H1 (cell line): ENCODE data around the gene EHBP1. TPM values are rescaled to one million over a fixed set of nuclear protein-coding genes. Genes with fewer than 3 reads are reported as not detected.

ENCODE experiments used
- EZH2 ChIP-seq: fragments of 200-600 bp; sonication (generic); IDR thresholded peaks from 2 replicates; pipeline ENCODE4 v1.7.1; 2012; ENCODE audit warnings: low read depth, mild to moderate bottlenecking, moderate library complexity, low read length, inconsistent platforms; ENCODE audit not compliant: severe bottlenecking
- polyA plus RNA-seq, 7 experiments: library from polyadenylated mRNA; depleted of rRNA in 3 of 7; stranded (reverse) in 5 of 7; unstranded in 2 of 7; fragments of >200 nt in 5 of 7; fragments of 200-250 nt in 2 of 7; gene quantifications; 1 replicate in 5 of 7; 2 replicates in 1 of 7; 4 replicates in 1 of 7; pipeline versions ENCODE4 v1.2.1 to v1.2.3, GENCODE V29; 2011 to 2013; ENCODE audit warnings: missing spikeins in 2 of 7, mixed read lengths in 2 of 7
- total RNA-seq: library from RNA; stranded (reverse); fragmentation: NEBNext Ultra II Directional; extraction: Animal tissue kit (Norgen Biotek cat#: 25700); gene quantifications from 2 replicates; pipeline ENCODE4 v1.2.1, GENCODE V29; 2021

EHBP1 gene
- total and polyA plus RNA-seq, 2 of the 8 experiments (the other 6 are each of a cell fraction or from before 2014, with no cell fraction given) = 12.0 to 64.1 TPM

- no peak for TF ChIP-seq EZH2
- TF ChIP-seq, all 59 proteins: peak for 0
These were observed 302.4 kb downstream of the EHBP1 start (continued) for GRCh38 chr2:63007813-63008458.
